ES-I3 (cell line): Measurements from ENCODE around the gene RUSF1.
A peak's percentile ranks its signal among the peaks of the same experiment; 100 is the strongest.
"Not testable (repeated sequence)": the region's sequence is repeated elsewhere in the genome, so short reads cannot be mapped to it uniquely, and the experiment has no call there.

Source experiments
- H3K36me3 ChIP-seq: 2 replicates; pipeline ENCODE4 v1.6.1; 2013; ENCODE audit warnings: mild to moderate bottlenecking, low read length, control low read depth, moderate library complexity; ENCODE audit not compliant: insufficient read depth
- H3K4me1 ChIP-seq: 2 replicates; pipeline ENCODE4 v1.6.1; 2013; ENCODE audit warnings: mild to moderate bottlenecking, control low read depth, low read length; ENCODE audit not compliant: insufficient read depth
- H3K9ac ChIP-seq: 2 replicates; pipeline ENCODE4 v1.6.1; 2013; ENCODE audit warnings: low read depth, mild to moderate bottlenecking, low read length, moderate library complexity
- H3K9me3 ChIP-seq: 2 replicates; pipeline ENCODE4 v1.6.1; 2013; ENCODE audit warnings: mild to moderate bottlenecking, low read length, moderate library complexity; ENCODE audit not compliant: control insufficient read depth, insufficient read depth

Gene RUSF1

GRCh38 chr16:31452631-31453106, 55.5 kb downstream of the RUSF1 start:
- Histone ChIP-seq H3K36me3 (no peaks in the 10 kb centered on the region; the same call in 1 of the 2 replicates), H3K9ac (no peak overlapping the region), H3K4me1 (peaks cover 23% of the 10 kb centered on the region), H3K9me3 (no peaks in the 10 kb centered on the region)

- no peaks in the 10 kb centered on the region; the same call in 1 of the 2 replicates for H3K36me3 ChIP-seq
- H3K9me3 ChIP-seq: no peaks in the 10 kb centered on the region
- peaks cover 23% of the 10 kb centered on the region for H3K4me1 ChIP-seq
- H3K9ac ChIP-seq: no peak overlapping the region
Measured at GRCh38 chr16:31451681-31452351, 56.4 kb downstream of the RUSF1 start.

GRCh38 chr16:31451201-31451600, 57.0 kb downstream of the RUSF1 start:
- Histone ChIP-seq H3K4me1 (peaks cover 23% of the 10 kb centered on the region), H3K9ac (no peak overlapping the region), H3K9me3 (no peaks in the 10 kb centered on the region), H3K36me3 (no peaks in the 10 kb centered on the region; the same call in 1 of the 2 replicates)

GRCh38 chr16:31445931-31446330, 62.3 kb downstream of the RUSF1 start:
- H3K9me3 ChIP-seq, H3K36me3 ChIP-seq, H3K9ac ChIP-seq, H3K4me1 ChIP-seq: not testable (repeated sequence)

- H3K9me3 ChIP-seq: no peaks in the 10 kb centered on the region
- H3K36me3 ChIP-seq: no peaks in the 10 kb centered on the region
- H3K9ac ChIP-seq: peak overlapping the region; percentile 90; the same call in 1 of the 2 replicates
- H3K4me1 ChIP-seq: peaks cover 3% of the 10 kb centered on the region; the same call in 1 of the 2 replicates
Measured at GRCh38 chr16:31441956-31442355, 66.2 kb downstream of the RUSF1 start.

GRCh38 chr16:31440516-31441184, 67.5 kb downstream of the RUSF1 start:
- Histone ChIP-seq H3K9me3 (no peaks in the 10 kb centered on the region), H3K4me1 (peaks cover 3% of the 10 kb centered on the region; the same call in 1 of the 2 replicates), H3K9ac (no peak overlapping the region), H3K36me3 (no peaks in the 10 kb centered on the region)

- Histone ChIP-seq H3K4me1 (peaks cover 3% of the 10 kb centered on the region; the same call in 1 of the 2 replicates), H3K9me3 (no peaks in the 10 kb centered on the region), H3K36me3 (no peaks in the 10 kb centered on the region), H3K9ac (no peak overlapping the region)
Measured at GRCh38 chr16:31439519-31439918, 68.7 kb downstream of the RUSF1 start.
